PFSK-1 (cell line): ENCODE results near the gene SERP1.

Source experiments
- FOXP2 ChIP-seq: optimal IDR thresholded peaks from 2 replicates; pipeline ENCODE3; 2011; ENCODE audit warnings: borderline replicate concordance, control low read depth, inconsistent platforms; ENCODE audit not compliant: insufficient read depth; ENCODE audit errors: extremely low read length, extremely low read depth
- POLR2AphosphoS5 ChIP-seq: IDR thresholded peaks from 2 replicates; pipeline ENCODE4 v1.6.1; 2012; ENCODE audit warnings: low read depth, mild to moderate bottlenecking, control low read depth, low read length, moderate library complexity
- SIN3A ChIP-seq: IDR thresholded peaks from 2 replicates; pipeline ENCODE4 v1.6.1; 2012; ENCODE audit warnings: mild to moderate bottlenecking, low read length, moderate library complexity, borderline replicate concordance; ENCODE audit not compliant: insufficient read depth
- TAF1 ChIP-seq: IDR thresholded peaks from 2 replicates; pipeline ENCODE4 v1.6.1; 2012; ENCODE audit warnings: low read length, control low read depth, borderline replicate concordance; ENCODE audit not compliant: insufficient read depth
- TF ChIP-seq, protein P1 (sequence below), 2 experiments: IDR thresholded peaks; 2 replicates each; pipeline versions ENCODE4 v1.6.1 to v1.8.0; 2011 to 2012; ENCODE audit warnings: low read depth in 2 of 2, low read length in 2 of 2, control low read depth in 1 of 2, inconsistent platforms in 1 of 2, mild to moderate bottlenecking in 1 of 2, moderate library complexity in 1 of 2; ENCODE audit not compliant: insufficient read depth in 1 of 2

Gene SERP1

DNA sequence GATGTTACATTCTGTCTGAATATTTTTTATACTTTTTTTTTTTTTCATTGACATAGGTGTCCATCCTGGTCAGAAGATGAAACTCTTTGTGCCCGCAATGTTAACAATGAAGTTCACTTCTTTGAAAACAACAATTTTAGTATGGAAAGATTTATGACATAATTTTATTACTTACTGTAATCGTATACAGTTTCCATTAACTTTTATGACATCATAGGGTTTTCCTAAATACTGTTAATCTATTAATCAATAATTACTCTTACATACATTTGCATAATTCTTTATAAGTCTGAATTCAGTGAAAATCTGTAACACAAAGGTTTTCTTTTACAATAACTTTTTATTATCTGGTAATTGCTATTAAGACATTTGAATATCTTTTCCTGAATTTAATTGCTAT lies 17.9 kb upstream of the SERP1 start:
- TF ChIP-seq TAF1: no peak
- no peak for TF ChIP-seq POLR2AphosphoS5
- TF ChIP-seq FOXP2: no peak
- TF ChIP-seq, protein P1, sequence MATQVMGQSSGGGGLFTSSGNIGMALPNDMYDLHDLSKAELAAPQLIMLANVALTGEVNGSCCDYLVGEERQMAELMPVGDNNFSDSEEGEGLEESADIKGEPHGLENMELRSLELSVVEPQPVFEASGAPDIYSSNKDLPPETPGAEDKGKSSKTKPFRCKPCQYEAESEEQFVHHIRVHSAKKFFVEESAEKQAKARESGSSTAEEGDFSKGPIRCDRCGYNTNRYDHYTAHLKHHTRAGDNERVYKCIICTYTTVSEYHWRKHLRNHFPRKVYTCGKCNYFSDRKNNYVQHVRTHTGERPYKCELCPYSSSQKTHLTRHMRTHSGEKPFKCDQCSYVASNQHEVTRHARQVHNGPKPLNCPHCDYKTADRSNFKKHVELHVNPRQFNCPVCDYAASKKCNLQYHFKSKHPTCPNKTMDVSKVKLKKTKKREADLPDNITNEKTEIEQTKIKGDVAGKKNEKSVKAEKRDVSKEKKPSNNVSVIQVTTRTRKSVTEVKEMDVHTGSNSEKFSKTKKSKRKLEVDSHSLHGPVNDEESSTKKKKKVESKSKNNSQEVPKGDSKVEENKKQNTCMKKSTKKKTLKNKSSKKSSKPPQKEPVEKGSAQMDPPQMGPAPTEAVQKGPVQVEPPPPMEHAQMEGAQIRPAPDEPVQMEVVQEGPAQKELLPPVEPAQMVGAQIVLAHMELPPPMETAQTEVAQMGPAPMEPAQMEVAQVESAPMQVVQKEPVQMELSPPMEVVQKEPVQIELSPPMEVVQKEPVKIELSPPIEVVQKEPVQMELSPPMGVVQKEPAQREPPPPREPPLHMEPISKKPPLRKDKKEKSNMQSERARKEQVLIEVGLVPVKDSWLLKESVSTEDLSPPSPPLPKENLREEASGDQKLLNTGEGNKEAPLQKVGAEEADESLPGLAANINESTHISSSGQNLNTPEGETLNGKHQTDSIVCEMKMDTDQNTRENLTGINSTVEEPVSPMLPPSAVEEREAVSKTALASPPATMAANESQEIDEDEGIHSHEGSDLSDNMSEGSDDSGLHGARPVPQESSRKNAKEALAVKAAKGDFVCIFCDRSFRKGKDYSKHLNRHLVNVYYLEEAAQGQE (IDR thresholded peaks at IDR 0.05; ENCODE audit: insufficient read depth in 1 of 2, low read depth in 2 of 2, low read length in 2 of 2): no peak
- TF ChIP-seq SIN3A: no peak

DNA sequence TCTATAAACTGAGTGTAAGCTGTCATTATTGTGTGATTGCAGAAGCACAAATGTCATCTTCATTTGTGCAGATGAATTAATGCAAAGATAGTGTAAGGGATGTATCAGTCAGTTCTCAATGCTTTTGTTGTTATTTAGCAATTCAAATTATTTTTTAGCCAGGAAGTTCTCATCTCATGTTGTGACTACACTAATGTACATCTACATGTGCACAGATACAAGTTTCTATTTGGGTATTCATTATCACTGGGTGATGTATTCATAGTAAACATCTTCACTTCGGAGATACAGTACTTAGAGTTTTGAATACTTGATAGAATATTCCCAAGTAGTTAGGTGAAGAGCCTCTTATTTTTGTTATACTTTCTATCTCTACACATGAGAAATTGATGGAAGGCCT lies 11.4 kb upstream of the SERP1 start:
- TF ChIP-seq FOXP2: no peak
- TF ChIP-seq, protein P1 (IDR thresholded peaks at IDR 0.05; ENCODE audit: insufficient read depth in 1 of 2, low read depth in 2 of 2, low read length in 2 of 2): no peak
- TF ChIP-seq SIN3A: no peak

DNA sequence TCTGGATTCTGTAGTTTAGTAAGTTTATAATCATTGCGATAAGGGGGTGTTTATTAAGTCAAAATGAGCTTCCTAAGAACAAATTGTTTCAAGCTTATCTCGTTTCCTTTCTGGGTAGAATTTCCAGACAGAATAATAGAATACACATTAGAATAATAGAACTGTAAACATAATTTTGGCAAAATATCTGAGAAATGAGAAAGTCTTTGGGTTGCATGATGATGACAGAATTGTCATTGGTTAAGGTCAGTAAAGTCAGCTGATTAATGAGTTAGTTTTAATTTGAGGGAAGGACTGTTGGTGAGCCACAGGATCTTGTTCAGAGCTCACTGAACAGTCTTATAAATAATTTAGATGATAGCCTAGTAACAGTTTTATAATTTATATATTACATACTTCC lies 10.5 kb upstream of the SERP1 start:
- TF ChIP-seq FOXP2 (no peak), SIN3A (no peak), POLR2AphosphoS5 (no peak), TAF1 (no peak)
- TF ChIP-seq, protein P1 (IDR thresholded peaks at IDR 0.05; ENCODE audit: insufficient read depth in 1 of 2, low read depth in 2 of 2, low read length in 2 of 2): no peak

DNA sequence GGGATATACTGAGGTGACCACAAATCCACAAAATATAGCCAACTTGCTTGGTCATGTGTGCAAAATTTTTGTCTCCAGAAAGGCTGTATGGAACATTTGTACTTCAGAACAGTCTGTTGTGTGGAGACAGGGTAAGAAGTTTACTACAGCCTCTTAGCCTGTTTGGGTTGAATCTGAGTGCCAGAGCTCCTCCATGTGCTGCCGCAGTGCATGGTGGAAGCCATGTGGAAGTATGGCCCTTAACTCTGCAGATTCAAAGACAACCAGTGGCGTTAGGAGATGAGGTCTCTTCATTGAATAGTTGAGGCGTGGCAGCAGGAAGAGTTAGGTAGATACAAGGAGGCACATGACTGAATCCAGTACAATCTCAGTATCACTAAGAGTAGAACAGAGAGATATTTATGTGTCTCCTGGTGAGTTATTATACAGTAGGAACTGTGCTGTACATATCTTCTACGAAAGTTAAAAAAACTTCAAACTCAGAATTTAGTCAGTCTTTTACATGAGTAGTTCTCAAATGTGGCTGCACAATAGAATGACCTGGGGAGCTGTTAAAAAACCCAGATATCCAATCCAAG lies 9.7 kb upstream of the SERP1 start:
- no peak for TF ChIP-seq SIN3A
- TF ChIP-seq, protein P1 (IDR thresholded peaks at IDR 0.05; ENCODE audit: insufficient read depth in 1 of 2, low read depth in 2 of 2, low read length in 2 of 2): no peak
- no peak for TF ChIP-seq POLR2AphosphoS5
- TF ChIP-seq FOXP2: no peak
- no peak for TF ChIP-seq TAF1

DNA sequence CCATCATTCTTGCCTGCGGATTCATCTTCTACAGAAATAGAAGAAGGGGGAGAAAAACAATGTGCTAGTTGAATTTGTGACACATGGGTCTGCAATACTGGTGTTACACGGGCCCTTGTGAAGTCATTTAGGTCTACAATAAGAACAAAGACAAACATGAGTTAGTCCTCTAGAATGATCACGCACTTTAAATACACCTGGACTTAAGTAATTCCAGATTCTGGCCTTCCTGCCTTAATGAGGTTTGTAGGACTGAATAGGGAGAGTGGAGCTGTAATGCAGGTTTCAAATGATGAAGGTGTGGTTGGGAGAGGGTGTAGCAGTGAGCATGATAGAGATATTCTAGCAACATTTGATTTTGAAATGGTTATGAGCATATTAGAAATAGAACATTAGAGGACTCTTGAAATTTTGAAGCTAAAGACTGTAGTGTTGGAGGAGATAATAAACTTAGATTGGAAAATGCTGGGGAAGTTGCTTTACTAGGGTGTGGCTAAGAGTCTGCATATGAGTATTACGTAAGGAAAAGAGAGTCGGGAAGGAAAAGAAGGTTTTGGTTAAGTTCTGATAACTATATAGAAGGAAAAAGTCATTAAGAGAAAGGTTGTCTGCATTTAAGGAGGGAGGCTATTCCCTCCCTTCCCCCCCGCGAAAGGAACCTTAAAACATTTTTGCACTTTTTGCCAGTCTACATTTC lies 897 bp upstream of the SERP1 start:
- TF ChIP-seq POLR2AphosphoS5 (no peak), SIN3A (no peak), FOXP2 (no peak), TAF1 (no peak)
- TF ChIP-seq, protein P1 (IDR thresholded peaks at IDR 0.05; ENCODE audit: insufficient read depth in 1 of 2, low read depth in 2 of 2, low read length in 2 of 2): no peak
